PC-9 (cell line): ENCODE data around the gene CALHM2.

Experiments
- EZH2 ChIP-seq: fragments of 200-600 bp; sonication (generic); IDR thresholded peaks from 2 replicates; pipeline ENCODE4 v1.8.0; 2017; ENCODE audit warnings: antibody characterized with exemption, low read depth
- TF ChIP-seq, protein P1 (sequence below): fragments of 200-600 bp; sonication (generic); conservative IDR thresholded peaks from 2 replicates; pipeline ENCODE4 v1.6.1; 2017; ENCODE audit warnings: mixed run types, antibody characterized with exemption, mild to moderate bottlenecking, moderate library complexity

DNA sequence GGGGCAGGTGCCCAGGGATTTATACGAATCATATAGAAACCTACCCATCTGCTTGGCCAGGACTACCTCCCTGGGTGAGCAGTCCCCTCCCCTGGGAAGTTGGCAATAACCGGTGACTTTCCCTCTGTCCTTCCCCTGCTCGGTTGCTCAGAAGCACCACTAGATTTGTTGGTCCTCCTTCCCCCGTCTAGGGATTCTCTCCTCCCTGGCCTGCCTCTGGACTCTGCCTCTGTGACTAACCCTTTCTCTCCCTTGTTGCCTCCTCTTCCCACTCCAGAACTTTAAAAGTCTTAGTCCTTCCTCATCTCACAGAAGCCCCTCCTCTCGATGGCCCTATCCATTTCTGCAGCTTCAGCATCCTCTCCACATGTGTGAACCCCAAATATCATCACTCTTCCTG lies 17.0 kb upstream of the CALHM2 start:
- TF ChIP-seq, protein P1, sequence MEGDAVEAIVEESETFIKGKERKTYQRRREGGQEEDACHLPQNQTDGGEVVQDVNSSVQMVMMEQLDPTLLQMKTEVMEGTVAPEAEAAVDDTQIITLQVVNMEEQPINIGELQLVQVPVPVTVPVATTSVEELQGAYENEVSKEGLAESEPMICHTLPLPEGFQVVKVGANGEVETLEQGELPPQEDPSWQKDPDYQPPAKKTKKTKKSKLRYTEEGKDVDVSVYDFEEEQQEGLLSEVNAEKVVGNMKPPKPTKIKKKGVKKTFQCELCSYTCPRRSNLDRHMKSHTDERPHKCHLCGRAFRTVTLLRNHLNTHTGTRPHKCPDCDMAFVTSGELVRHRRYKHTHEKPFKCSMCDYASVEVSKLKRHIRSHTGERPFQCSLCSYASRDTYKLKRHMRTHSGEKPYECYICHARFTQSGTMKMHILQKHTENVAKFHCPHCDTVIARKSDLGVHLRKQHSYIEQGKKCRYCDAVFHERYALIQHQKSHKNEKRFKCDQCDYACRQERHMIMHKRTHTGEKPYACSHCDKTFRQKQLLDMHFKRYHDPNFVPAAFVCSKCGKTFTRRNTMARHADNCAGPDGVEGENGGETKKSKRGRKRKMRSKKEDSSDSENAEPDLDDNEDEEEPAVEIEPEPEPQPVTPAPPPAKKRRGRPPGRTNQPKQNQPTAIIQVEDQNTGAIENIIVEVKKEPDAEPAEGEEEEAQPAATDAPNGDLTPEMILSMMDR = no peak
- no peak for TF ChIP-seq EZH2
